Measurements from ENCODE around the gene TMEM203. TPM values are rescaled to one million over a fixed set of nuclear protein-coding genes. Genes with fewer than 3 reads are reported as not detected.

The TMEM203 gene
- total RNA-seq, 4 donors from 2014 or later: 11.6 to 33.5 (median 27.6) TPM

DNA sequence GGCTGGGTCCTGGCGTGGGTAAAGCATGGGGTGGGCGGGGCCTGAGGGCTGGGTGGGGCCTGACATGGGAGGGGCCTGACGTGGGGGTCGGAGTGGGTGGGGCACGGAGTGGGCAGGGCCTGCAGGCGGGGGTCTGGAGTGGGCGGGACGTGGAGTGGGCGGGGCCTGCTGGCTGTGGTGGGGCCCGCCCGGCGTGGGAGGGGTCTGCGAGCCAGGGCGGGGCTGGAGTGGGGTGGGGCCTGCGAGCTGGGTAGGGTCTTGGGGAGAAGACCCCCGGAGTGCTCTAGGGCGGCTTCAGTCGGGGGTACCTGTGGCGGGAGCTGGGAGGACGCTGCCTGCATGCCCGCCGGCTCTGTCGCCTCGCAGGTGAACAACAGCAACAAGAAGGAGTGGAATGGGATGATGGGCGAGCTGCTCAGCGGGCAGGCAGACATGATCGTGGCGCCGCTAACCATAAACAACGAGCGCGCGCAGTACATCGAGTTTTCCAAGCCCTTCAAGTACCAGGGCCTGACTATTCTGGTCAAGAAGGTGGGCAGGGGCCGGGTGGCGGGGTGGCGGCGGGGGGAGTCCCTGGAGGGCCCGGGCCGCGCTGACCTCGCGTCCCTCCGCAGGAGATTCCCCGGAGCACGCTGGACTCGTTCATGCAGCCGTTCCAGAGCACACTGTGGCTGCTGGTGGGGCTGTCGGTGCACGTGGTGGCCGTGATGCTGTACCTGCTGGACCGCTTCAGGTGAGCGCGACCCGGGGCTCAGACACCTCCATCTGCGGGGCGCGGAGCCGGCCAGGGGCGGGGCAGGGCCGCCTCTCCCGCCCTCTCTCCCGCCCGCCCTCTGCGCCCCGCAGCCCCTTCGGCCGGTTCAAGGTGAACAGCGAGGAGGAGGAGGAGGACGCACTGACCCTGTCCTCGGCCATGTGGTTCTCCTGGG, 43.6 kb downstream of the TMEM203 start:
- Histone ChIP-seq H3K27ac (no peak overlapping the region), H3K4me1 (peaks cover 0 to 31% (median 11%) of the 10 kb centered on the region in 4 donors), H3K27me3 (peaks cover 0 to 70% of the 10 kb centered on the region in 2 donors), H3K4me3 (no peak overlapping the region), H3K9me3 (no peaks in the 10 kb centered on the region), H3K36me3 (no peaks in the 10 kb centered on the region)
- TF ChIP-seq POLR2A (IDR thresholded peaks at IDR 0.05): no peak
- TF ChIP-seq, protein P1, sequence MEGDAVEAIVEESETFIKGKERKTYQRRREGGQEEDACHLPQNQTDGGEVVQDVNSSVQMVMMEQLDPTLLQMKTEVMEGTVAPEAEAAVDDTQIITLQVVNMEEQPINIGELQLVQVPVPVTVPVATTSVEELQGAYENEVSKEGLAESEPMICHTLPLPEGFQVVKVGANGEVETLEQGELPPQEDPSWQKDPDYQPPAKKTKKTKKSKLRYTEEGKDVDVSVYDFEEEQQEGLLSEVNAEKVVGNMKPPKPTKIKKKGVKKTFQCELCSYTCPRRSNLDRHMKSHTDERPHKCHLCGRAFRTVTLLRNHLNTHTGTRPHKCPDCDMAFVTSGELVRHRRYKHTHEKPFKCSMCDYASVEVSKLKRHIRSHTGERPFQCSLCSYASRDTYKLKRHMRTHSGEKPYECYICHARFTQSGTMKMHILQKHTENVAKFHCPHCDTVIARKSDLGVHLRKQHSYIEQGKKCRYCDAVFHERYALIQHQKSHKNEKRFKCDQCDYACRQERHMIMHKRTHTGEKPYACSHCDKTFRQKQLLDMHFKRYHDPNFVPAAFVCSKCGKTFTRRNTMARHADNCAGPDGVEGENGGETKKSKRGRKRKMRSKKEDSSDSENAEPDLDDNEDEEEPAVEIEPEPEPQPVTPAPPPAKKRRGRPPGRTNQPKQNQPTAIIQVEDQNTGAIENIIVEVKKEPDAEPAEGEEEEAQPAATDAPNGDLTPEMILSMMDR (IDR thresholded peaks at IDR 0.05): no peak
- DNase-seq: no peak

DNA sequence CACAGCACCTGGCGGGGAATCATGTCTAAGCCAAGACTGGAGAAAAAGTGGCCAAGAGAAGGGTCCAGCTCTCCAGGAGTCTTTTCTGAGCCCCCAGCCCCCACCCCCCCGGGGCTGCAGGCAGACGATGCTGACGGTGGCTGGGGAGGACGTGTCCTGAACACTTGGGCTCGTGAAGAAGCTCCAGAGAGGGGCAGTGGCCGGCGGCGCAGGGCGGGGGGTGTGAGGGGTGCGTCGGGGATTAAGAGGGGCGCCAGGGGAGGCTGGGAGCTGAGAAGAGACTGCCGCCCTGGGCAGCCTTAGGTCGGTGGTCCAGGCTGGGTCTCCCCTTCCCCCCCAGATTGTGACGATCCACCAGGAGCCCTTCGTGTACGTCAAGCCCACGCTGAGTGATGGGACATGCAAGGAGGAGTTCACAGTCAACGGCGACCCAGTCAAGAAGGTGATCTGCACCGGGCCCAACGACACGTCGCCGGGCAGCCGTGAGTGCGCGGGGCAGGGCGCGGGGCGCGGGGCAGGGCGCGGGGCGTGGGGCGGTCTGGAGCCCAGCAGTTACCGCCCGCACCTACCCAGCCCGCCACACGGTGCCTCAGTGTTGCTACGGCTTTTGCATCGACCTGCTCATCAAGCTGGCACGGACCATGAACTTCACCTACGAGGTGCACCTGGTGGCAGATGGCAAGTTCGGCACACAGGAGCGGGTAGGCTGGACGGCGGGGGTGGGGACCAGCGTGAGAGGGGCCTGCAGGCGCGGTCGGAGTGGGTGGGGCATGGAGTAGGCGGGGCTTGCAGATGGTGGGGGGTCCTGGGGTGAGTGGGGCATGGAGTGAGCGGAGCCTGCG, 44.5 kb downstream of the TMEM203 start:
- Histone ChIP-seq H3K4me1 (peaks cover 0 to 37% (median 13%) of the 10 kb centered on the region in 4 donors), H3K4me3 (no peak overlapping the region), H3K9me3 (no peaks in the 10 kb centered on the region), H3K27me3 (peaks cover 0 to 61% of the 10 kb centered on the region in 2 donors), H3K36me3 (no peaks in the 10 kb centered on the region), H3K27ac (no peak overlapping the region)
- no peak for DNase-seq
- no peak for TF ChIP-seq POLR2A (IDR thresholded peaks at IDR 0.05)
- TF ChIP-seq, protein P1 (IDR thresholded peaks at IDR 0.05): no peak

DNA sequence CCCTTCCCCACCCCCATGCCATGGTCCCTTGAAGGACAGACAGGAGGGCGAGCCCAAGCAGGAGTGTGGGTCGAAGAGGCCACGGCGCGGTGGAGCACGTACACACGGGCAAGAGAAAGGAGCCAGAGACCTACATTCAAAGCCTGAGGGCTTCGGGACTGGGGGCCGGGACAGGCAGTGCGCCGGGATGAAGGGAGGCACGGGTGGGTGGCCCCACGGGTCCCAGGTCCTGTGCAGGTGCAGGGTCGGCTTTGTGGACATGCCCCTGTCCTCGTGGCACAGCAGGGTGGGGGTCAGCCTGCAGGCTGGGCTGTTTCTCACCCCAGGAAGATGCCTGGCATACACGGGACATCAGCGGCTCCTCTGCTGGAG, 45.4 kb downstream of the TMEM203 start:
- no peak for DNase-seq
- Histone ChIP-seq H3K9me3 (no peaks in the 10 kb centered on the region), H3K27me3 (peaks cover 0 to 53% of the 10 kb centered on the region in 2 donors), H3K4me3 (no peak overlapping the region), H3K27ac (no peak overlapping the region), H3K4me1 (peaks cover 0 to 37% (median 13%) of the 10 kb centered on the region in 4 donors), H3K36me3 (no peaks in the 10 kb centered on the region)
- TF ChIP-seq POLR2A (IDR thresholded peaks at IDR 0.05): no peak
- TF ChIP-seq, protein P1 (IDR thresholded peaks at IDR 0.05): no peak

DNA sequence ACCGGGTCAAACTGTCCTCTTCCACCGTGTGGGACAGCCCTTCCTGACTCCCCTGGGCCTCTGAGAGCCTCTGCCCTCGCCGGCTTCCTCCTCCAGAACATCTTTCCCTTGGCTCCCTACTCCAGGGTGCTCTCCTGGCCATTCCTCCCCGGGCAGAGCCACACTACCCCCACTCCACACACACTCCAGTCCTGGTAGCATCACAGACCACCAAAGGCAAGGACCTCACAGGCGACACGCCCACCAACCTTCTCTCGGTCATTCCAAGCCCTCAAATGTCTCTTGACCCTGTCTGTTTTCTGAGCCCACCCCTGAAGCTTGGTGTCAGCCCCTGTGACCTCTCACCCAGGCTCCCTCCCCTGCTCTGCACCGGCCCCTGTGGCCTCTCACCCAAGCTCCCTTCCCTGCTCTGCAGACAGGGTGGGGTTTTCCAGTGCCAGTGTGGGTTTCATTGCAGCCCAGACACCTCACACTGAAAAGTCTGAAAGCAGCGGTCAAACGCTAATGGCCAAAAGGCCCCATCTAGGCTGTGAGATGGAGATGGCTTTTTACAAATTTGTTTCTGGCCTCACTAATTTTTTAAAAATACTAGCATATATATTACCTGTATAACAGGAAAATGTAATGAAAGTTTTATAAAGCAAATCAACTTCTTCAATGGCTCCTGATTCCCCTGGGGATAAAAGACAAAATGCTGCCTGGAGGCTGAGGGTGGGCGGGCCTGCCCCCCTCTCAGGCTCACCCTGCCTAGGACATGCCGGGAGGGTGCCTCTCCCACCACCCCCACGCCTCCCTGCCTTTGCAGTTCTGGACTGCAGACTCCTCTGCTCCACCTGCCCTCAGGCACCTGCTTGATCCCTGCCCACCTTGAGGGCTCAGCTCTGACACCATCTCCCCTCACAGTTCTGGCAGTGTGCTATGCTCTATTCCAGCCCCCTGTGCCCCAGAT, 46.1 kb downstream of the TMEM203 start:
- H3K27ac ChIP-seq: no peak overlapping the region
- H3K9me3 ChIP-seq: no peaks in the 10 kb centered on the region
- no peak for TF ChIP-seq POLR2A (IDR thresholded peaks at IDR 0.05)
- TF ChIP-seq, protein P1 (IDR thresholded peaks at IDR 0.05): no peak
- peaks cover 0 to 37% (median 13%) of the 10 kb centered on the region in 4 donors for H3K4me1 ChIP-seq
- no peaks in the 10 kb centered on the region for H3K36me3 ChIP-seq
- no peak for DNase-seq
- H3K4me3 ChIP-seq: no peak overlapping the region
- peaks cover 0 to 47% of the 10 kb centered on the region in 2 donors for H3K27me3 ChIP-seq

DNA sequence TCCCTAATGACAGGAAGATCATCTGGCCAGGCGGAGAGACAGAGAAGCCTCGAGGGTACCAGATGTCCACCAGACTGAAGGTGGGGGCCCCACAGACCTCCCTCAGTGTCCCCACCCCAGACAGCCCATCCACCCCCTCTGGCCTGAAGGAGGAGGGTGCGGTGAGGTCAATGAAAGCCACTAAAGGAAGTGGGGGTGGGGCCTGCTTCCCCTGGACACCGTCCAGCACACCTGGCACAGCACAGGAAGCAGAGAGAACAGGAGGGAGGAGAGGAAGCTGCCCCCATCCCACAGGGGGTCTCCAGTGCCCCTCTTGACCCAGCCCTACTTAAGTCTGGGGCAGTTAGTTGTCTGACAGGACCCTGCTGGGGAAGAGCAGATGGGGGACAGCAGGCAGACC, 46.8 kb downstream of the TMEM203 start:
- Histone ChIP-seq H3K27me3 (peaks cover 0 to 43% of the 10 kb centered on the region in 2 donors), H3K9me3 (no peaks in the 10 kb centered on the region)

More for the DNA sequence above, 46.8 kb downstream of the TMEM203 start:
- no peak for DNase-seq
- Histone ChIP-seq H3K4me1 (peaks cover 0 to 36% (median 13%) of the 10 kb centered on the region in 4 donors), H3K27ac (no peak overlapping the region), H3K36me3 (no peaks in the 10 kb centered on the region), H3K4me3 (no peak overlapping the region)
- no peak for TF ChIP-seq POLR2A (IDR thresholded peaks at IDR 0.05)
- TF ChIP-seq, protein P1 (IDR thresholded peaks at IDR 0.05): no peak
